ELF-1 (cell line): ENCODE results near the gene EFNA5.

Source experiments
- DNase-seq: peaks from one replicate; pipeline ENCODE4 v3.0.0-alpha.2; 2016; ENCODE audit warnings: low read depth, low spot score

The EFNA5 gene

GRCh38 chr5:107431536-107431935 is 239.2 kb downstream of the EFNA5 start:
- DNase-seq: no peak

- no peak for DNase-seq
Measured at GRCh38 chr5:107430071-107430625, 240.6 kb downstream of the EFNA5 start.

GRCh38 chr5:107428303-107428813 is 242.4 kb downstream of the EFNA5 start:
- no peak for DNase-seq

- no peak for DNase-seq
Measured at GRCh38 chr5:107426872-107427271, 243.9 kb downstream of the EFNA5 start.

- DNase-seq: no peak
Measured at GRCh38 chr5:107426209-107426608, 244.5 kb downstream of the EFNA5 start.

GRCh38 chr5:107425541-107426031 is 245.2 kb downstream of the EFNA5 start:
- no peak for DNase-seq

- DNase-seq: no peak
Measured at GRCh38 chr5:107424491-107424890, 246.2 kb downstream of the EFNA5 start.

- DNase-seq: peak; percentile 77
Measured at GRCh38 chr5:107422494-107422893, 248.2 kb downstream of the EFNA5 start.

- DNase-seq: no peak
Measured at GRCh38 chr5:107419498-107419897, 251.2 kb downstream of the EFNA5 start.

- no peak for DNase-seq
Measured at GRCh38 chr5:107418902-107419301, 251.8 kb downstream of the EFNA5 start.

GRCh38 chr5:107418071-107418470 is 252.7 kb downstream of the EFNA5 start:
- DNase-seq: no peak

- DNase-seq: no peak
Measured at GRCh38 chr5:107415762-107416161, 255.0 kb downstream of the EFNA5 start.

- DNase-seq: no peak
Measured at GRCh38 chr5:107414802-107415201, 255.9 kb downstream of the EFNA5 start.

GRCh38 chr5:107413754-107414153 is 257.0 kb downstream of the EFNA5 start:
- DNase-seq: no peak

- DNase-seq: no peak
Measured at GRCh38 chr5:107408564-107408963, 262.2 kb downstream of the EFNA5 start.

GRCh38 chr5:107407713-107408298 is 262.9 kb downstream of the EFNA5 start:
- no peak for DNase-seq

GRCh38 chr5:107404595-107405374 is 266.0 kb downstream of the EFNA5 start:
- no peak for DNase-seq

GRCh38 chr5:107403228-107403953 is 267.3 kb downstream of the EFNA5 start:
- no peak for DNase-seq

GRCh38 chr5:107402434-107403227 is 268.1 kb downstream of the EFNA5 start:
- no peak for DNase-seq

- no peak for DNase-seq
Measured at GRCh38 chr5:107401470-107402122, 269.1 kb downstream of the EFNA5 start.

- DNase-seq: no peak
Measured at GRCh38 chr5:107400328-107400727, 270.4 kb downstream of the EFNA5 start.
